Central memory CD4-positive, alpha-beta T cell (primary cell): ENCODE results near the gene ICE1.
A peak's percentile ranks its signal among the peaks of the same experiment; 100 is the strongest.
"Not testable (repeated sequence)": the region's sequence is repeated elsewhere in the genome, so short reads cannot be mapped to it uniquely, and the experiment has no call there.

Source experiments
- DNase-seq: peaks from one replicate; pipeline ENCODE4 v3.0.0; 2022

ICE1 gene

GRCh38 chr5:5451863-5452262, 29.4 kb downstream of the ICE1 start:
- DNase-seq: no peak

- no peak for DNase-seq
Measured at GRCh38 chr5:5453131-5453530, 30.7 kb downstream of the ICE1 start.

GRCh38 chr5:5454391-5454790, 31.9 kb downstream of the ICE1 start:
- no peak for DNase-seq

- no peak for DNase-seq
Measured at GRCh38 chr5:5456858-5457257, 34.4 kb downstream of the ICE1 start.

- DNase-seq: no peak
Measured at GRCh38 chr5:5460311-5460710, 37.8 kb downstream of the ICE1 start.

GRCh38 chr5:5461012-5461411, 38.5 kb downstream of the ICE1 start:
- DNase-seq: no peak

GRCh38 chr5:5464036-5464715, 41.7 kb downstream of the ICE1 start:
- DNase-seq: no peak

GRCh38 chr5:5466227-5466626, 43.8 kb downstream of the ICE1 start:
- no peak for DNase-seq

GRCh38 chr5:5467737-5468136, 45.3 kb downstream of the ICE1 start:
- no peak for DNase-seq

- no peak for DNase-seq
Measured at GRCh38 chr5:5470933-5471332, 48.5 kb downstream of the ICE1 start.

- DNase-seq: no peak
Measured at GRCh38 chr5:5473226-5473625, 50.7 kb downstream of the ICE1 start.

GRCh38 chr5:5474961-5475360, 52.5 kb downstream of the ICE1 start:
- no peak for DNase-seq

GRCh38 chr5:5475975-5476374, 53.5 kb downstream of the ICE1 start:
- DNase-seq: no peak

GRCh38 chr5:5479578-5479977, 57.1 kb downstream of the ICE1 start:
- DNase-seq: not testable (repeated sequence)

- no peak for DNase-seq
Measured at GRCh38 chr5:5480481-5481111, 58.1 kb downstream of the ICE1 start.

GRCh38 chr5:5481206-5481605, 58.7 kb downstream of the ICE1 start:
- DNase-seq: peak; percentile 38

GRCh38 chr5:5481633-5482032, 59.2 kb downstream of the ICE1 start:
- no peak for DNase-seq

GRCh38 chr5:5483350-5483749, 60.9 kb downstream of the ICE1 start:
- DNase-seq: no peak

- no peak for DNase-seq
Measured at GRCh38 chr5:5483880-5484598, 61.6 kb downstream of the ICE1 start.

GRCh38 chr5:5486122-5486521, 63.6 kb downstream of the ICE1 start:
- no peak for DNase-seq

- no peak for DNase-seq
Measured at GRCh38 chr5:5487585-5488360, 65.3 kb downstream of the ICE1 start.

GRCh38 chr5:5490774-5491347, 68.4 kb downstream of the ICE1 start:
- no peak for DNase-seq
